GM21786 (cell line): ENCODE measurements around the gene RBM44.

Experiments
- ATAC-seq: cut with Tn5 transposase; IDR thresholded peaks from one replicate; pipeline ENCODE4 v1.9.1; 2021; ENCODE audit not compliant: unreplicated experiment

Gene RBM44

DNA sequence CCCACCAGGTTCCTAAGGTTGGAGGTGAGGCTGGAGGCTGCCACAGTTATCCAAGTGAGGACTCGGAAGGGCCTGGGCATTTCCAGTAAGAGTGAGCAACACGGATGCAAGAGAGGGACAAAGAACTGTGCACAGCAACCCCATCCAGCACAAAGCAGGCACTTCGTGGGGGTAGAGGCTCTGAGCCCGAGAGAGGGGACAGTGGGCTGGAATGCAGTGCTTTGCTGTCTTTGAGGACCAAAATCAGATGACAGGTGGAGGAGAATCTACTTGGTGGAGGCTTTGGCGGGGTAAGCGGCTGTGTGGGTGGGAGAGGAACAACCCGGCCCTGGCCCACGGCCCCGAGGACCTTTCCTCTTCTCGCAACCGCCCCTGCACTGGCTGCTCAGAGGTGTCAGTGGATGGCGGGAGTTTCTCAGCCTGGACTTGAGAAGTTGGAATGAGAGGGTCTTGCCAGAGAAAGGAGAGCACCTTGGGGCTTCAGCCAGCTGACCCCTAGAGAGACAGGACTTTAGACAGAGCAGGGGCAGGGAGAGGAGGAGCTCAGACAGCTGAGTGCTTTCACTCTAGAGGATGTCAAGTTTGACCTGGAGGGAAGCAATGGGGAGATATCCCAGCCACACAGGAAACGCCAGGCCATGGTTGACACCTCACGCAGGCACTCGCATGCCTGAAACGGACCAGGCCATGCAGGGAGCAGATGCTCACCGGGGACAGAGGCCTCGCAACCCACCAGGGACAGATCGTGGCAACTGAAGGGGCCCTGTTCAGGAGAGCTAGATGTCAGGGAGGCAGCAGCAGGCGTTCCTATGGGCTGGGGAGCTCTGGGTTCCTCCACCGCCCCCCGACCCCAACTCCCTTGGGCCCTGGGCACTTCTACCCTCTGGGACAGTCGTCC lies 72.4 kb downstream of the RBM44 start:
- no peak for ATAC-seq

DNA sequence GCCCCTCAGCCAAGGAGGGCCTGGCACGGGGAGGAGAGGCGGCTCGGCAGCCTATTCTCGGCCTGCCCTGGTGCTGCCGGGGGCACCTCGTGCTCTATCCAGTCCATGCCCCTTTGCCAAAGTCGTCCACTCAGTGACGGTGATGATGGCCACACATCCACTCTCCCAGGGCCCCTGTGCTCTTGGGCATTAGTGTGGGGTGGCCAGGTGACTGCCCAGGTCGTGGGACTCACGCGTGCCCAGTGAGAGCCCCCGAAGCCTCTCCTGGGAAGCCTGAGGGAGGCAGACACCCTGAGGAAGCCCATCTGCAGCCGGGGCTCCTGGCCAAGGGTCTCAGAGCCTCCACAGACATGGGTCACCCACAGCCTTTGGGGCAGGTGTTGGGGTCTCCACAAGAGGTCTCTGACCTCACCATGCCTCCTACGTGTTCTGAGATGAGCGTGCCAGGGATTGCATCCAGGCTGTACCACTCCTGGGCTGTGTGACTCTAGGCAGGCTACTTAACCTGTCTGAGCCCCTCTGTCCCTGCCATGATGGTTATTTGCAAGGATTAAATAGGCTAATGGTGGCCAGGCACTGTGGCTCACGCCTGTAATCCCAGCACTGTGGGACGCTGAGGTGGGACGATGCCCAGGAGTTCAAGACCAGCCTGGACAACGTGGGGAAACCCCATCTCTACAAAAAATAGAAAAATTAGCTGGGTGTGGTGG lies 73.8 kb downstream of the RBM44 start:
- ATAC-seq, result no peak

DNA sequence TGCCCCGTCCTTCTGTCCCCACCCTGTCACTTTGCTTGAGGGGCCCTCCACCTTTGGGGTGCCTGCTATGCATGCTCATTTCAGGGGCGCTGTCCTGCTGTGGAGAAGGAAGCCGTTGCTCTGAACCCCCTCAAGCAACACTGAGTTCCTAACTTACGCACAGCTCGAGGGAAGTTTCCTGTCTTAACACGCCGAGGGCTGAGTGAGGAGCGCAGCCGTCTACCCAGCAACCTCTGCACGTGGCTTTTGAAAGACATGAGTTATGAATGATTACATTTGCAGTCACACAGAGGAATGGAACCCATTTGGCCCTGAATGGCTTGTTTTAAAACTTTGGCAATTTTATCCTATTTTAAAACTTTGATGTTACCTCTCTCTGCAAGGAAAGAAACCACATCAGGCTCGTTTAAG lies 74.8 kb downstream of the RBM44 start:
- ATAC-seq, result no peak

DNA sequence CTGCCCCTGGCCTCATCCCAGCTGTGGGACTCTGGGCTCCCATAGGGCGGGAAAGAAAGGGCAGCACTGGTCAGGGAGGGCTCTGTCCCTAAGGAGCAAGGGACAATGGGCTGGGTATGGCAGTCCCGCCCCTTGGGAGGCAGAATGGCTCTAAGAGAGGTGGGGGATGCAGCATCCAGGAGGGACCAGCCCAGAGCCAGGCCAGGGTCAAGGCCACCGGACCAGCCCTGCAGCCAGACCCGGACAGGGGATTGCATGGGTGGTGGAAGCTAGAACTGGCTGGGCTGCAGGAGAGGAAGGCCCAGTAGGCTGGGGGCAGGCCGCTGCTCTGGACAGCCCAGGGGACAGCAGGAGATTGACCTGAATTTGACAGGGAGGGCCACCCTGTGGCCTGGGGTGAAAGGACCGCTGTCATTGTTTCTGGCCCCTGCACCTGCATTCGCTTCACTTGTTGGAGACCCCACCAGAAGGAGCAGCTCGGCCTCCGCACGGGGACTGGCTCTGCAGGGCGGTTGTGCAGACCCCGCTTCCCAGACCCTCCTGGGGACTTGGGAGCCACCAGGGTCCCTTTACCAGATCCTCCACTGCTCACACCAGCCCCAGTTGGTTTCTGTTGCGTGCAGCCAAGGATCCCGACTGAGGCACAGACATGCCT lies 75.4 kb downstream of the RBM44 start:
- ATAC-seq, result no peak

DNA sequence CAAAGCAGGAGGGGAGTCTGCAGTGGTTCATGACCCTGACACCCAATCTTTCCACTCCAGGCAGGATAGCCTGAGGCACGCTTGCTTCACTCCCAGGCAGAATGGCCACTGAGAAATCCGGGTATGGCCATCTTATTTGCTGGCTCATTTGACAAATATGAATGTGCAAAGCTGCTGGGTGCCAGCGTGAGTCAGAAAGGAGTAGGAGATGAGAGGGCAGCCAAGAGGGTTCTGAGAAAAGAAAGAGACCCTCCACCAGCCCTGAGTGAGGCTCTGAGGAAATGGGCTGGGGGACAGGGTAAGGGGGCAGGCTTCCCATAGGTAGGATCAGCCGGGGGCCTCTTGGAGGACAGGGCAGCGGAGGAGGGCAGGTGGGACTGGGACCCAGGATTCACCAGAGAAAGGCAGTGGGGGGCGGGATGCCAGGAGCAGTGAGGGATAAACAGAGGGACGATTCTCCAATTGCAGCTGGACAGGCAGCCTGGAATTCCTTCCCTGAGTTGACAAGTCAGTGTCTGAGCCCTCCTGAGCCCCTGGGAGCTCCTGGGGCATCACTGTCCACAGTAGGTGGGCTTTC lies 76.1 kb downstream of the RBM44 start:
- no peak for ATAC-seq

DNA sequence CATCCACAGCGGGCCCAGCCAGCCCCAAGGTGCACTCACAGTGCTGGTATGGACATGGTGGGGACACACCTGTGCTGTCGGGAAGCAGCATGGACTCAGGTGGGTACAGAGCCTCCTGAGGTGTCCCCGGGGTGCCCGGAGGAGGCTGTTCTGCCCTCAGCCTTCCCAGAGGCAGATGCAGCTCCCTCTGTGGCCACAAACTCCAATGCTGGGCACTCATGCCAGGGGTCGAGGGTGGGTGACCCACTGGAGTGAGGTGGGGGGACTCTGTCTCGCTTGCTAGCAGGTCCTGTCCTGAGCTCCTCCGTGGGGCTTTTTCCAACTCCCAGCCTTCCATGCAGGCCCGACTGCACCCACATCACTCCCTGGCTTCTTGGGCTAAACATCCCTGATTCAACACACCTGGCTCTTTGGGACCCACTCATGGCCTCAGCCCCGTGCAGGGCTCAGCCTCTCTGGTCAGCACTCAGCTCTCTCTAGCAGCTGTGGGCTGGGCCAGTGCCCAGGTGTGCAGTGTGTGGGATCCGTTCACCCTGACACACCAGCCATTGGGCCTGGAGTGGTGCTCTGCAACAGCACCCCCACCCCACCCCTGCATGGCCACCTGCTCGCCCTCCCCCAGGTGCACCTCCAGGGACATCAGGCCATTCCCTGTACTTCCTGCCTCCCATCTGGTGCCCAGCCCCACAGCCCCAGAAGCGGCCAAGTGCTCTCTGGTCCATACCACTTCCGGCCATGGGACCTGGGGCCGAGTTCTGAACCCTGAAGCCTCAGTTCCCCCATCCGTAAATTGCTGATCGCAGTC lies 76.9 kb downstream of the RBM44 start:
- no peak for ATAC-seq

DNA sequence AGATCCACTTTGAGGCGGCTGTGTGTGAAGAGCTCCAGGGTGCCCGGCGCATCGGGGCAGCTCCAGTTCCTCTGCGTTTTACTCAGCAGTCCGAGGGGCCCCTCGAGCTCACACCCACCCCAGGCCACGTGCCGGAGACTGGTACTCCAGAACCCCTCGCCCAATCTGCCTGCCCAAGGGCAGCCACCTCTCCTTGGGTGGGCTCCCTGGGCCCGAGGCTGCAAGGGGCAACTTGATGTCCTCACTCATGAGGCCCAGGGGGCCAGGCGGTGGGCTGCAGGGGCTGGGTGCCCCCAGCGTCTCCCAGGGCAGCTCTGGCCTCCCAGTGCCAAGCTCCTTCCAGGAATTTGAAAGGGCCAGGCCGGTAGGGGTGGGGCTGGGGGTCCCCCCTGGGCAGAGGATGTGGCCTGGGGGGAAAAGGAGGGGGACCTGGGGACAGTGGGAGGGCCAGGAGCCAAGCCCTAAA lies 77.5 kb downstream of the RBM44 start:
- ATAC-seq, result no peak

DNA sequence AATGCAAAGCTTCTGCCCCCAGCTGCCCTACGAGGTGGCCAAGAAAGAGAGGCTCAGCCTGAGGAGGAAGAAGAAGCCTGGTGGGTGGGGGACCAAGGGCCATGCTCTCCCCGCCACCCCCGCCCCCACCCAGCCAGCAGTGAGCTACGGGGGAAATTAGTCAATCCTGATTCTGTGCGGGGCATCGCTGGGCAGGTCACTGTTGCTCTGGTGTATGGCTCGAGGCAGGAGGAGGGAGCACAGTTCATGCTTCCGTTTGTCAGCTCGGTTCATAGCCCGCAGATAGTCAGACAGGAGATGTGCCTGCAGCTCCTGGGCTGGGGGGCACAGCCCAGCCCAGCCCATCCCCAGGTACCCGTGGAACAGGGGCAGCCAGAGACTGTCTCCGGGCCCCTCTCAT lies 78.0 kb downstream of the RBM44 start:
- no peak for ATAC-seq

DNA sequence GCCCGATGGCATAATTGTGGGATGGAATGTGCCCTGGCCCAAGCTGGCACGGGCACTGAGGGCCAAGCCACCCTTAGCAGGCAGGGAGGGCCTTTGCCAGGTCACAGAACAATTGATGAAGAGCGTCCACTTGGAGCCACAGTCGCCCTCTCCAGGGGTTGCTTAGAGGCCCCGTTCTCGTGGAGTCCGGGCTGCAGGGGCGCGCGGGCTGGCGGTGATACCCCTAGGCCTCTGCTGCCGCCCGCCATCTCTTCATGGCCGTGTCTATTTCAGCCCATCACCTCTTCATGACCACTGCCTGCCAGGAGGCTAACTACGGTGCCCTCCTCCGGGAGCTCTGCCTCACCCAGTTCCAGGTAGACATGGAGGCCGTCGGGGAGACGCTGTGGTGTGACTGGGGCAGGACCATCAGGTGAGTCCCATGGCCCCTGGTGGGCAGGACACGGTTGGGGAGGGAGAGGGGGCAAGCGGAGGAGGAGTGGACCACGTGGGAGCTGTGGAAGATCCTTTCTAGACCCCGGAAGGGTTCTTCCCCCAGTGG lies 78.4 kb downstream of the RBM44 start:
- ATAC-seq, result no peak

DNA sequence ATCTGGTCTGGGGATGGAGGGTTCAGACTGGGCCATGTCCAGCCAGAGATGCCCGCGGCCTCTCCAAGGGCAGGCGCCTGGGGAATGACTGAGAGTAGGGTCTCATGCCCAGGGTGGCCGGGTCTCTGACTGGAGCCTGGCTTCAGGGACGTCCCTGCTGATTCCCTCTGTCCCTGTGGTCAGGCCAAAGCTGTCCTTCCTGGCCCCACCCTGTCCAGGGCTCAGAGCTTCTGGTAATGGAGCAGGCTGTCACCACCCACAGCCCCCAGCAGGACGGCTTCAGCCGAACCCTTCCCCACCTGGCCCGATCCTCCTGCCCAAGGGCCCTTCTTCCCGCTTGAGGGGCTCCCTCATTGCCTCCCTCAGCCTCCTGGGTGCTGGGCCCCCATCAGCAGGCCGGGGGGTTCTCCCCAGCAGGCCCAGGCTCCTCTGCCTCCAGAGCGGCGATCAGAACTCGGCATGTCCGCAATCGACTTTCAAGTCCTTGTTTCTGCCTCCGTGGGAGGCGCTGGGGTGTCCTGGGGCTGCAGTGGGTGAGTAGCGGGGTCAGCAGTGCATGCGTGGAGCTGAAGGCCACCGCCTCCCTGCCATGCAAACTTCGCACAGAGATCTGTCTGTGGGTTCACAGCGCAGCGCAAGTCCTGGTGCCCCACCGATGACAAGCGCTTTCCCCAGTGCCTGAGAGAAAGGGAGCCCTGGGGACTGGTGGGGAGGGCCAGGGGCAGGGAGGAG lies 79.2 kb downstream of the RBM44 start:
- no peak for ATAC-seq

DNA sequence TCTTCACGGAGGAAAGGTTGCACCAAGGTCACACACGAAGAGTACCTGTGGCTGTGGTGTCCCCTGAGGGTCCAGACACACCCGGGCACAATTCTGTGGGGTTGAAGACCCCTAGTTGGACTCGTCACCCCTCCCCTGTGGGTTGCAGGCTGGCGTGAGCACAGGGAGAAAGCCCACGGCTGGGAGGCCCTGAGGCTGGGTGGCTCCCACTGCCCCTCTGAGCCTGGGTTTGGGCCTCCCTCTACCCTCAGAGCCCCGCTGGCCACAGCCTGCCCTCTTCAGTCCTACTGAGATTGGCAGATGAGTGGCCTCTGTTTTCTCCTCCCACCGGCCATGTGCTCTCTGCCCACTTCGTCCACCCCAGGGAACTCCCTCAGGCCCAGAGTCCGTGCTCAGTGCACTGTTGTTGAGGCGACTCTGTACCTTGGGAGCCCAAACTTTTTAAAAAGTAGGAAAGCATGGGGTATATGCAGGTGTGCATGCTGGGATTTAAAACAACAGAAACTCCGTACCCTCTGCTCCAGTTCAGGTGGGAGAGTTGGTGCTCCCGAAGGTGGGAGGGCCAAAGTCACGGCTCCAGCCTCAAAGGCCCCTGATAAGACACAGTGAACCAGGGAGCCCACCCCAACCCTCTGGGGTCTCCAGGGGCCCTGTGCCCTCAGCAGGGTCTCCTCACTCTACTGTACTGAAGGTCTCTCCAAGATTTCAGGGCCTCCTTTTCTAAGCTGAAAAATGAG lies 79.9 kb downstream of the RBM44 start:
- no peak for ATAC-seq

DNA sequence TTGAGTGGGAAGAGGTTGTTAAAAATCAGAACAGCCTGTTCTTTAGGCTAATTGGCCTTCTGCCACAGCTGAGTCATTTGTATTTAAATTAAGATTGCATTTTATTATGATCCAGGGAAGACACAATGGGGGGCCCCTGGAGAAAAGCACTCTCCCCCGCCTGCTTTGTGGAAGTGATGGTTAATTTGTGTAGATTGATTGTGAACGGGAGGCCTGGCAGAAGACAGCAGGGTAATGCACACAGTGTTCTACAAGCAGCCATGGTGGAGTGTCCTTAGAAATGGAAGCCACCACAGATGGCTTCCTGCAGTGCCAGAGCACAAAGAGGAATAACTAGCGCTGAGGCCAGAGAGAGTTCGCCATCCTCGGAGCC lies 80.5 kb downstream of the RBM44 start:
- no peak for ATAC-seq

DNA sequence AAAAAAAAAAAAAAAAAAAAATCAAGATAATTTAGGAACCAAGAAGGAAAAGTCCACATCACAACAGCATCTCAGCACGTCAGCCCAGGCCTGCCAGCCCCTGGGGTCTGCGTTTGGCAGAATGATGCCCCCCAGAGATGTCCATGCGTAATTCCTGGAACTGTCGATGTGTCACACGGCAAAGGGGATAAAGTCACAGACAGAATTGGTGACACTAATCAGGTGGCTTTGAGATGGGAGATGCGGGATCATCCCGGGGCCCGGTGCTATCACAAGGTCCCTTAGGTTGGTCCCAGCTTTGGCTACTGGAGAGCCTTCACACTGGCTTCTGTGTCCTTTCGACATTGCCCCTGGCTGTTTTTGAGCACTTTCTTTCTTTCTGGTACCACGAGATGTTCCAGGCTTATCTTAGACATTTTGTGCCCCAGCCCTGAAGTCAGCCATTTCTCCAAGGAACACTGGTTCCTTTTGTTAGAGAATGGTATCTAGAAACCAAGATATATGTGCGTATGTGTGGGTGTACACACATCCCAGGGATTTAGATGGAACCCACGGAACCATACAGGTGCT lies 81.5 kb downstream of the RBM44 start:
- no peak for ATAC-seq

DNA sequence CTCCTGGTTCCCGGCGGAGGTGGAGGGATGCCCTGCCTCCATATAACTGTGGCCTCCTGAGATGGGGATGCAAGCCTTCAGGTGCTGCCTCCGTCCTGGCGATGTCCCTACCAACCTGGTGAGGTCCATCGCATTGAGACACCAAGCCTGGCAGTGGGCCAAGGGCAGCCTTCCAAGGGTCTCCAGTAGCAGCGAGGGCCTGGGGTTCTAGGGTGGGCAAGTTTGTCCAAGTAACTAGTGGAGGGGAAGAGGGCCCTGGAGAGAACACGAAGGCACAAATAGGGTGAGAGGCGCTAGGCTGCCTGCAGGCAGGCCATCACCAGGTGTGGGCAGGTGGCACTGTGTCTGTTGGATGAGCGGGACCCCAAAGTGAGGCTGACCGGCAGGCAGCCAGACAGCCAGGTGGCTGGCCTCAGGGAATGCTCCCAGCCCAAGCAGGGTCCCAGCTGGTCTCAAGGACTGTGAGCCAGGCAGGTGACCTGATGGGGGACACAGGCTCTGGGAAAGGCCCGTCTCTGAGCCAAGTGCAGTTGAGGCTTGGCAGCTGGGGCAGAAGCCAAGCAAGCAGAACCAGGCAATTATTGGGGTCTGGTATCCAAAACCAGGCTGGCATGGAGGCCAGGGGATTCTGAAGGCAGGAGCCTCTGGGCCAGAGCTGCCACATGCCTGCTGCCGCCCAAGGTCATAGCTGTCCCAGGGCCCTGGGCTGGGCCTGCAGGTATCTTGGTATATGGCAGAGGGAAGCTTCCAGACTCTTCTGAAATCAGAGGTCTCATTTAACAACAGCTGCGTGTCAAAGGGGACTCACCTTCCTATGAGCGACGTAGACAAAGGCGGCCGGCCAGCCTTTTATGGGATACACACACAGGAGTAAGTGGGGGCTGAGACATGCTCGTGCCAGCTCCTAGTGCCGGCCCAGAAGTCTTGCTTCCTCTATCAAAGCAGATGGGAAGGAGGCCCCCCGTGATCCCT lies 84.2 kb downstream of the RBM44 start:
- no peak for ATAC-seq

DNA sequence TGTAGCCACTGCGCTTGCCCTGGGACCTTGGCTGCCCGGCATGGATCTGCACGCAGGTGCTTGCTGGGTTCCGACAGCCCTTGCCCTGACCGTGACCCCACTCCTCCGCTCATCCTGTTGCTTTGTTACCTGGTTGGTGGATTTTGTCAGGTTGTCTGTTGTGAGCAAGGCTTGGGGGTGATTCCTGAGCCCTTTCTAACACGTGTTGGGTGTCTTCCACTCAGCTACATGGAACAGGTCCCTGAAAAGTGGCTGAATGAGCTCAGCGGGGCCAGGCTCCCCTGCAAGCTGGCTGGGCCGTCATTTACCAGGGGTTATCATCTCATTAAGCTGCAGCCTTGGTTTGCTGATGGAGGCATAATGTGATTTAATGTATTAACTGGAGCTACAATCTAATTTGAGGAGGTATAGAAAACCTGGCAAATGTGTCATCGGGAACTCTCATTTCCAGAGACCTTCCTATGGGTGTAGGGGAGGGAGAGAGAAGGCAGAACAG lies 85.4 kb downstream of the RBM44 start:
- ATAC-seq, result no peak

DNA sequence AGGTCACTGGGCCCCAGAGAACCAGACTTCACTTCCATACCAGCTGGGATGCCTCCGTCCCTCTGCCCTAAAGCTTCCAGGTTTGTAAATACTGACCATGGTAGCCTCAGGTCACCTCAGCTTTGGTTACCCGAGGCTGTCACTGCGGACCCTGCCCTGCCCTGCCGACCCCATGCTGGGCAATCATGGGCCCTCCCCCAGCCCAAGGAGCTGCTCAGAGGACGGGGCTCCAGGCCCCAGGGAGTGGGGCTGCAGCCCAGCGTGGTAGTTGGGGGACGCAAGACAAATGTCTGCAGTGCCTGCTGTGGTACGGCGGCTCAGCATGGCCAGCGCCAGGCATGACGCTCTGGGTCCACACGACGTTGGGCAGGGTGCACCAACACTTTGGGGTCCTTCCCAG lies 86.1 kb downstream of the RBM44 start:
- ATAC-seq, result no peak
